Measurements from ENCODE around the gene IL17RD. TPM values are rescaled to one million over a fixed set of nuclear protein-coding genes. Genes with fewer than 3 reads are reported as not detected.
A peak's percentile ranks its signal among the peaks of the same experiment; 100 is the strongest.

The IL17RD gene
- total and polyA plus RNA-seq, 2 donors (not counting 1 experiment from before 2014, with no cell fraction given) = 0.05 TPM; not detected in 1

DNA sequence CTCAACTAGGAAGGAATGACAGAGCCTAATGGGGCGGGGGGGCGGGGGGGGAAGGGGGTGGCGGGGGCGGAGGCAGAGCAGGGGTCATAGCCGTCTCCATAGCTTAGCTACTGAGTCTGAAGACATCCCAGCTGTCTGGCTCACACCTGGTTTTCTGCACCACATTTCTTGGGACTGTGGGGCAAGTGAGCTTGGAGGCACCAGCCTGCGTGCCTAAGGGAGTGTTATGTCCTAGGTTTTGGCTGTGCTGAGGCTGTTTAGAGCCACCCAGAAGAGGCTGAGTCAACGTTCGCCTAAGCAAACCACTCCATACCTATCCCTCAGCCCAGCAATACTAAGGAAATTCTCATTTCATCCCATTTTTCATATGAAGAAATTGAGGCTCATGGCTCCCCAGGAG lies 1.4 kb downstream of the IL17RD start:
- peak overlapping the region; percentile 89 for H3K4me3 Mint-ChIP-seq
- H3K27ac Mint-ChIP-seq = no peak overlapping the region
- Histone ChIP-seq H3K27me3 (replicated peaks in 1 of 4; ENCODE audit: control extremely low read depth in 1 of 4, control insufficient read depth in 3 of 4, insufficient read depth in 4 of 4, low read length in 3 of 4) (peaks cover 0 to 69% (median 32%) of the 10 kb centered on the region in 4 experiments), H3K4me1 (ENCODE audit: control insufficient read depth in 2 of 2, insufficient read depth in 2 of 2, low read length in 2 of 2) (peaks cover 22 to 23% of the 10 kb centered on the region in 2 donors), H3K9ac (ENCODE audit: low read length) (no peak overlapping the region), H3K27ac (ENCODE audit: low read length in 2 of 2) (no peak overlapping the region), H3K4me3 (ENCODE audit: control extremely low read depth in 1 of 5, extremely low read depth in 1 of 5, insufficient read depth in 1 of 5, low read depth in 2 of 5, low read length in 4 of 5) (no peak overlapping the region), H3K79me2 (ENCODE audit: control insufficient read depth, insufficient read depth, low read length) (no peaks in the 10 kb centered on the region), H3K9me3 (ENCODE audit: control extremely low read depth in 1 of 3, control insufficient read depth in 2 of 3, insufficient read depth in 1 of 3, low read length in 2 of 3) (peaks cover 0 to 4% (median 0%) of the 10 kb centered on the region in 3 donors), H3K36me3 (replicated peaks in 1 of 2; ENCODE audit: control extremely low read depth in 1 of 2, control insufficient read depth in 1 of 2, extremely low read depth in 1 of 2, insufficient read depth in 2 of 2, low read length in 1 of 2) (no peaks in the 10 kb centered on the region), H2AFZ (ENCODE audit: insufficient read depth, low read depth, low read length, poor library complexity, severe bottlenecking) (peak overlapping the region; percentile 64), H4K20me1 (ENCODE audit: control insufficient read depth, insufficient read depth, low read length, poor library complexity, severe bottlenecking) (no peaks in the 10 kb centered on the region), H3K4me2 (replicated peaks; ENCODE audit: low read depth, low read length, poor library complexity, severe bottlenecking) (peak overlapping the region; percentile 86)
- H3K9me3 Mint-ChIP-seq (ENCODE audit: insufficient read depth) = no peaks in the 10 kb centered on the region
- TF ChIP-seq, protein P1, sequence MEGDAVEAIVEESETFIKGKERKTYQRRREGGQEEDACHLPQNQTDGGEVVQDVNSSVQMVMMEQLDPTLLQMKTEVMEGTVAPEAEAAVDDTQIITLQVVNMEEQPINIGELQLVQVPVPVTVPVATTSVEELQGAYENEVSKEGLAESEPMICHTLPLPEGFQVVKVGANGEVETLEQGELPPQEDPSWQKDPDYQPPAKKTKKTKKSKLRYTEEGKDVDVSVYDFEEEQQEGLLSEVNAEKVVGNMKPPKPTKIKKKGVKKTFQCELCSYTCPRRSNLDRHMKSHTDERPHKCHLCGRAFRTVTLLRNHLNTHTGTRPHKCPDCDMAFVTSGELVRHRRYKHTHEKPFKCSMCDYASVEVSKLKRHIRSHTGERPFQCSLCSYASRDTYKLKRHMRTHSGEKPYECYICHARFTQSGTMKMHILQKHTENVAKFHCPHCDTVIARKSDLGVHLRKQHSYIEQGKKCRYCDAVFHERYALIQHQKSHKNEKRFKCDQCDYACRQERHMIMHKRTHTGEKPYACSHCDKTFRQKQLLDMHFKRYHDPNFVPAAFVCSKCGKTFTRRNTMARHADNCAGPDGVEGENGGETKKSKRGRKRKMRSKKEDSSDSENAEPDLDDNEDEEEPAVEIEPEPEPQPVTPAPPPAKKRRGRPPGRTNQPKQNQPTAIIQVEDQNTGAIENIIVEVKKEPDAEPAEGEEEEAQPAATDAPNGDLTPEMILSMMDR (IDR thresholded peaks at IDR 0.05) = no peak
- no peak for TF ChIP-seq EZH2 (IDR thresholded peaks at IDR 0.05; ENCODE audit: borderline replicate concordance, insufficient read depth, low read depth, low read length, poor library complexity, severe bottlenecking)
- peaks cover 16% of the 10 kb centered on the region for H3K4me1 Mint-ChIP-seq
- intact Hi-C loops (cut with micrococcal nuclease) = loop anchor here (2.0 to 10.0 kb wide), 3 partner anchors 393 to 841 kb away; partner anchors contain the start of genes DENND6A, FLNB and PDE12
- WGBS (ENCODE audit: insufficient coverage) = 13% methylated on average over 2 of the region's 8 CpGs
- ATAC-seq (ENCODE audit: low read depth) (no peak), DNase-seq (no peak)
- CTCF ChIA-PET = no interaction called here
- H3K27me3 Mint-ChIP-seq = peaks cover 52% of the 10 kb centered on the region
- POLR2A ChIA-PET = no interaction called here

GRCh38 chr3:57161915-57162314 lies 3.2 kb downstream of the IL17RD start:
- intact Hi-C loops (cut with micrococcal nuclease) = loop anchor here (10.0 kb wide), 1 partner anchor 843 kb away; the partner anchor contains the start of gene FLNB
- POLR2A ChIA-PET = no interaction called here
- Mint-ChIP-seq H3K27ac (no peak overlapping the region), H3K4me3 (no peak overlapping the region), H3K27me3 (peaks cover 60% of the 10 kb centered on the region), H3K9me3 (ENCODE audit: insufficient read depth) (no peaks in the 10 kb centered on the region), H3K4me1 (peaks cover 16% of the 10 kb centered on the region)
- CTCF ChIA-PET = no interaction called here
- no peaks in the 10 kb centered on the region for H4K20me1 ChIP-seq (ENCODE audit: control insufficient read depth, insufficient read depth, low read length, poor library complexity, severe bottlenecking)
- H3K4me3 ChIP-seq (ENCODE audit: control extremely low read depth in 1 of 5, extremely low read depth in 1 of 5, insufficient read depth in 1 of 5, low read depth in 2 of 5, low read length in 4 of 5) = no peak overlapping the region
- H2AFZ ChIP-seq (ENCODE audit: insufficient read depth, low read depth, low read length, poor library complexity, severe bottlenecking) = no peak overlapping the region
- DNase-seq (no peak), ATAC-seq (ENCODE audit: low read depth) (no peak)
- H3K4me1 ChIP-seq (ENCODE audit: control insufficient read depth in 2 of 2, insufficient read depth in 2 of 2, low read length in 2 of 2) = peaks cover 23% of the 10 kb centered on the region in 2 donors
- no peak overlapping the region for H3K27ac ChIP-seq (ENCODE audit: low read length in 2 of 2)
- H3K9ac ChIP-seq (ENCODE audit: low read length) = no peak overlapping the region
- no peak overlapping the region for H3K4me2 ChIP-seq (replicated peaks; ENCODE audit: low read depth, low read length, poor library complexity, severe bottlenecking)
- H3K79me2 ChIP-seq (ENCODE audit: control insufficient read depth, insufficient read depth, low read length) = no peaks in the 10 kb centered on the region
- TF ChIP-seq, protein P1 (IDR thresholded peaks at IDR 0.05) = no peak
- H3K27me3 ChIP-seq (replicated peaks in 1 of 4; ENCODE audit: control extremely low read depth in 1 of 4, control insufficient read depth in 3 of 4, insufficient read depth in 4 of 4, low read length in 3 of 4) = peaks cover 0 to 65% (median 31%) of the 10 kb centered on the region in 4 experiments
- peaks cover 0 to 4% (median 0%) of the 10 kb centered on the region in 3 donors for H3K9me3 ChIP-seq (ENCODE audit: control extremely low read depth in 1 of 3, control insufficient read depth in 2 of 3, insufficient read depth in 1 of 3, low read length in 2 of 3)
- whole genome bisulfite sequencing (ENCODE audit: insufficient coverage) = 50% methylated on average over 1 of the region's 1 CpG
- no peaks in the 10 kb centered on the region for H3K36me3 ChIP-seq (replicated peaks in 1 of 2; ENCODE audit: control extremely low read depth in 1 of 2, control insufficient read depth in 1 of 2, extremely low read depth in 1 of 2, insufficient read depth in 2 of 2, low read length in 1 of 2)

Data from B cell (primary cell).